Stomach (tissue), 4 donors: ENCODE measurements around the gene TMEM222.

Experiments
- EP300 ChIP-seq: sonication (generic); formaldehyde crosslinking; IDR thresholded peaks from one replicate; pipeline ENCODE4 v1.6.1; 2017; ENCODE audit warnings: antibody characterized with exemption
- POLR2A ChIP-seq, 4 donors: fragments of 450-650 bp; IDR thresholded peaks; one replicate each; pipeline ENCODE4 v1.6.1; 2016; ENCODE audit warnings: antibody characterized with exemption in 4 of 4, control low read depth in 2 of 4, mild to moderate bottlenecking in 1 of 4, moderate library complexity in 1 of 4
- POLR2AphosphoS5 ChIP-seq, 3 donors: sonication (generic); formaldehyde crosslinking; IDR thresholded peaks; one replicate each; pipeline ENCODE4 v1.6.1; 2016; ENCODE audit warnings: antibody characterized with exemption in 3 of 3
- TF ChIP-seq, protein P1 (sequence below), 7 experiments: fragments of 450-650 bp in 4 of 7; fragments of 200-600 bp in 3 of 7; sonication (generic) in 3 of 7; IDR thresholded peaks; one replicate each; pipeline ENCODE4 v1.5.1; 2016 to 2019; ENCODE audit warnings: antibody characterized with exemption in 7 of 7, control low read depth in 2 of 7, mild to moderate bottlenecking in 1 of 7

DNA sequence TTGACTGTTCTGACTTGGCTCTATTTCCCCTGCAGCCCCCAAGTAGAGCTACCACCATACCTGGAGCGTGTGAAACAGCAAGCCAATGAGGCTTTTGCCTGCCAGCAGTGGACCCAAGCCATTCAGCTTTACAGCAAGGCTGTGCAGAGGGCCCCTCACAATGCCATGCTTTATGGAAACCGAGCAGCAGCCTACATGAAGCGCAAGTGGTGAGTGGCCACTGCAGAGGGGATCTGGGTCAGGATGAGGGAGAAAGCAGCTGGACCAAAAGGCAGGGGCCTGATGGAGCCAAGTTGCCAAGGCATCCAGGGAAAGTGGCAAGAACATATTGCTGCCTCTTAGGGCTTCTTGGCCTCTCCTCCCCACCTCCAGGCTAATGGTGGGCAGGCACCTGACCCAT lies 24.1 kb upstream of the TMEM222 start:
- TF ChIP-seq, protein P1, sequence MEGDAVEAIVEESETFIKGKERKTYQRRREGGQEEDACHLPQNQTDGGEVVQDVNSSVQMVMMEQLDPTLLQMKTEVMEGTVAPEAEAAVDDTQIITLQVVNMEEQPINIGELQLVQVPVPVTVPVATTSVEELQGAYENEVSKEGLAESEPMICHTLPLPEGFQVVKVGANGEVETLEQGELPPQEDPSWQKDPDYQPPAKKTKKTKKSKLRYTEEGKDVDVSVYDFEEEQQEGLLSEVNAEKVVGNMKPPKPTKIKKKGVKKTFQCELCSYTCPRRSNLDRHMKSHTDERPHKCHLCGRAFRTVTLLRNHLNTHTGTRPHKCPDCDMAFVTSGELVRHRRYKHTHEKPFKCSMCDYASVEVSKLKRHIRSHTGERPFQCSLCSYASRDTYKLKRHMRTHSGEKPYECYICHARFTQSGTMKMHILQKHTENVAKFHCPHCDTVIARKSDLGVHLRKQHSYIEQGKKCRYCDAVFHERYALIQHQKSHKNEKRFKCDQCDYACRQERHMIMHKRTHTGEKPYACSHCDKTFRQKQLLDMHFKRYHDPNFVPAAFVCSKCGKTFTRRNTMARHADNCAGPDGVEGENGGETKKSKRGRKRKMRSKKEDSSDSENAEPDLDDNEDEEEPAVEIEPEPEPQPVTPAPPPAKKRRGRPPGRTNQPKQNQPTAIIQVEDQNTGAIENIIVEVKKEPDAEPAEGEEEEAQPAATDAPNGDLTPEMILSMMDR (IDR thresholded peaks at IDR 0.05) = no peak
- TF ChIP-seq POLR2A (IDR thresholded peaks at IDR 0.05) (no peak), POLR2AphosphoS5 (IDR thresholded peaks at IDR 0.05) (no peak), EP300 (no peak)
